Measurements from ENCODE around the gene KLRC3.
"Not testable (repeated sequence)": the region's sequence is repeated elsewhere in the genome, so short reads cannot be mapped to it uniquely, and the experiment has no call there.

KLRC3 gene

GRCh38 chr12:10398168-10398567 lies 22.2 kb downstream of the KLRC3 start:
- no peak for ATAC-seq

GRCh38 chr12:10397296-10397695 lies 23.1 kb downstream of the KLRC3 start:
- no peak for ATAC-seq

GRCh38 chr12:10396176-10396575 lies 24.2 kb downstream of the KLRC3 start:
- not testable (repeated sequence) for ATAC-seq

- ATAC-seq: peak in 1 of 2 donors; percentile 17
Observed at GRCh38 chr12:10395390-10395998, 24.9 kb downstream of the KLRC3 start.

- ATAC-seq: not testable (repeated sequence)
Observed at GRCh38 chr12:10394531-10395152, 25.8 kb downstream of the KLRC3 start.

- ATAC-seq: no peak
Observed at GRCh38 chr12:10393291-10393690, 27.1 kb downstream of the KLRC3 start.

GRCh38 chr12:10392394-10392930 lies 27.9 kb downstream of the KLRC3 start:
- ATAC-seq: peak in 1 of 2 donors; percentile 32

- ATAC-seq: not testable (repeated sequence)
Observed at GRCh38 chr12:10390991-10391390, 29.4 kb downstream of the KLRC3 start.

- no peak for ATAC-seq
Observed at GRCh38 chr12:10389904-10390303, 30.5 kb downstream of the KLRC3 start, which contains the start of gene KLRK1. Gene KLRK1, minus strand, starts transcription at chr12:10390041. Its CDS starts 1,231 bp downstream, at chr12:10388810.

GRCh38 chr12:10388624-10389413 lies 31.6 kb downstream of the KLRC3 start:
- ATAC-seq: no peak

GRCh38 chr12:10387498-10387897 lies 32.9 kb downstream of the KLRC3 start:
- ATAC-seq: not testable (repeated sequence)

GRCh38 chr12:10386857-10387256 lies 33.5 kb downstream of the KLRC3 start:
- no peak for ATAC-seq

- ATAC-seq: no peak
Observed at GRCh38 chr12:10385166-10385613, 35.2 kb downstream of the KLRC3 start.

GRCh38 chr12:10384191-10384590 lies 36.2 kb downstream of the KLRC3 start:
- no peak for ATAC-seq

GRCh38 chr12:10381928-10382628 lies 38.3 kb downstream of the KLRC3 start:
- no peak for ATAC-seq

GRCh38 chr12:10378737-10379136 lies 41.7 kb downstream of the KLRC3 start:
- not testable (repeated sequence) for ATAC-seq

- ATAC-seq: no peak
Observed at GRCh38 chr12:10374624-10375018, 45.8 kb downstream of the KLRC3 start.

GRCh38 chr12:10372559-10372958 lies 47.8 kb downstream of the KLRC3 start:
- ATAC-seq: no peak

GRCh38 chr12:10371893-10372535 lies 48.4 kb downstream of the KLRC3 start:
- ATAC-seq: not testable (repeated sequence)

GRCh38 chr12:10369557-10370415 lies 50.6 kb downstream of the KLRC3 start:
- ATAC-seq: no peak

All from activated CD4-positive, CD25-positive, alpha-beta regulatory T cell treated with anti-CD3 and anti-CD28 coated beads, Interleukin-2, amount 50 U/mL, for 24 hours (primary cell).